ENCODE measurements around the gene SPRR2B.

DNA sequence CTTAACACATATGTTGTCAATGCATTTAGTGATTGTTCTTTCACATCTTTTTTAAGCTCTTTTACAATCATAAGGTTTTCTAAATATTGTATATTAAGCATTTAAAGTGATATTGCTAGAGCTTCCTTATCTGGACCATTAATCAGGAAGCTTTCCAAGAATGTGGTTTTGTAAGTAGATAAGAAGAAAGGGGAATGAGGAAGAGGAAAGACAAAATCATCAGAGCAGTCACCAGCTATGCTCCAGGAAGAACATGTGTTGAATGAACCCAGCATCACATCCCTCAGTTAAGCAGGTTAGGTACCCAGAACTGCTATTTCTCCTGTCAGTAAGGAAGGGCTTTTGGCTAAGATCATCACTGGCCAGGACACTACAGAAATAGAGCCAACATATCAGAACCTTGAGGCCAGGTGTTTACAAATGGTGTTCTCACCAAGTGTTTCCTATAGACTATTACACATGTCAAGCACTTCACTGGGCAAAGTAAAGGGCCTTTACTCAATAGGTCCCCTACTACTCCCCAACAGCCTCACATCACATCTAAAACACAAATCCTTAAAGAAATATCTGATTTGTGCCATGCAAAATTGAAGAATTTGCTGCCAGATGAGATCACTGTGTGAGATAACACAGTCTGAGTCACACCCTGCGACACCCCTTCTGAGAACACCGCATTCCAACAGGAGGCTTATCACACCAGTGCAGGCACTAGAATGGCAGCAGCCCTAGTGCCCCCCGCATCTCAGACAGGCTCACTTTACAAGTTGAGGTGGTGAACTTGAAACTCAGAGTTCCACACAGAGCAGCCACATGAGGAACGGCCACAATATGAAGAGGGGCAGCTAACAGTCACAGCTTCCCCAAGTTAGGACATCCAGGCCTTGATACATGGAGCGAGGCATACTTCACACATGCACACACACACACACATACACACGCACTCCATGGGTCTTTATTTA is 12.3 kb downstream of the SPRR2B start:
- TF ChIP-seq, protein P1, sequence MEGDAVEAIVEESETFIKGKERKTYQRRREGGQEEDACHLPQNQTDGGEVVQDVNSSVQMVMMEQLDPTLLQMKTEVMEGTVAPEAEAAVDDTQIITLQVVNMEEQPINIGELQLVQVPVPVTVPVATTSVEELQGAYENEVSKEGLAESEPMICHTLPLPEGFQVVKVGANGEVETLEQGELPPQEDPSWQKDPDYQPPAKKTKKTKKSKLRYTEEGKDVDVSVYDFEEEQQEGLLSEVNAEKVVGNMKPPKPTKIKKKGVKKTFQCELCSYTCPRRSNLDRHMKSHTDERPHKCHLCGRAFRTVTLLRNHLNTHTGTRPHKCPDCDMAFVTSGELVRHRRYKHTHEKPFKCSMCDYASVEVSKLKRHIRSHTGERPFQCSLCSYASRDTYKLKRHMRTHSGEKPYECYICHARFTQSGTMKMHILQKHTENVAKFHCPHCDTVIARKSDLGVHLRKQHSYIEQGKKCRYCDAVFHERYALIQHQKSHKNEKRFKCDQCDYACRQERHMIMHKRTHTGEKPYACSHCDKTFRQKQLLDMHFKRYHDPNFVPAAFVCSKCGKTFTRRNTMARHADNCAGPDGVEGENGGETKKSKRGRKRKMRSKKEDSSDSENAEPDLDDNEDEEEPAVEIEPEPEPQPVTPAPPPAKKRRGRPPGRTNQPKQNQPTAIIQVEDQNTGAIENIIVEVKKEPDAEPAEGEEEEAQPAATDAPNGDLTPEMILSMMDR (conservative IDR thresholded peaks at IDR 0.05; ENCODE audit: low read depth, low read length): no peak
- TF ChIP-seq EZH2 (IDR thresholded peaks at IDR 0.05; ENCODE audit: borderline replicate concordance, low read depth, low read length, poor library complexity, severe bottlenecking): no peak

Measured in A673 (cell line).